A549 (cell line): ENCODE results near the gene ST6GALNAC1. TPM values are rescaled to one million over a fixed set of nuclear protein-coding genes. Genes with fewer than 3 reads are reported as not detected.

Experiments
- ATAC-seq, 2 experiments: fragments of 200-7000 bp in 1 of 2; fragments of >200 bp in 1 of 2; cut with Nextera tagmentation in 1 of 2; cut with Tn5 transposase in 1 of 2; 3 replicates each; pipeline versions ENCODE4 v1.8.0 to v1.9.1; 2018 to 2020; ENCODE audit warnings: mild to moderate bottlenecking in 1 of 2, moderate library complexity in 1 of 2
- CTCF ChIA-PET: fragments of 300-600 bp; sonication (Branson Sonifier 250); formaldehyde crosslinking; extraction: SDS; loops from one replicate; lab custom pipeline; 2021; ENCODE audit warnings: antibody characterized with exemption, inconsistent platforms; lab: Yijun Ruan, JAX
- POLR2A ChIA-PET: fragments of 350-600 bp; formaldehyde crosslinking; extraction: SDS; loops from one replicate; lab custom pipeline; 2021; ENCODE audit warnings: antibody characterized with exemption, inconsistent platforms; lab: Yijun Ruan, JAX
- DNase-seq, 2 experiments: peaks; one replicate each; pipeline versions ENCODE4 v3.0.0 to v3.0.0-alpha.2; 2011 to 2016; ENCODE audit warnings: low read depth in 1 of 2, low spot score in 1 of 2
- FAIRE-seq: peaks from 2 replicates; lab custom pipeline; 2011; peaks lifted over from hg19 to GRCh38; lab: Jason Lieb, UNC
- H3K27ac ChIP-seq, 2 experiments: fragments of >200 bp; sonication (Bioruptor Twin); formaldehyde crosslinking; 3 replicates each; pipeline ENCODE4 v1.5.1; 2016 to 2017
- H3K4me1 ChIP-seq: fragments of >200 bp; sonication (Bioruptor Twin); formaldehyde crosslinking; 3 replicates; pipeline ENCODE4 v1.6.1; 2016
- H3K4me2 ChIP-seq: fragments of >200 bp; sonication (Bioruptor Twin); formaldehyde crosslinking; 3 replicates; pipeline ENCODE4 v1.6.1; 2016
- H3K4me3 ChIP-seq: fragments of >200 bp; sonication (Bioruptor Twin); formaldehyde crosslinking; 3 replicates; pipeline ENCODE4 v1.5.1; 2016
- H3K9me3 ChIP-seq: fragments of >200 bp; sonication (Bioruptor Twin); formaldehyde crosslinking; 3 replicates; pipeline ENCODE4 v1.6.1; 2016
- CBX2 ChIP-seq: fragments of 200-600 bp; sonication (generic); IDR thresholded peaks from 2 replicates; pipeline ENCODE4 v1.6.1; 2016; ENCODE audit warnings: low read depth, mild to moderate bottlenecking, borderline replicate concordance
- CHD4 ChIP-seq: fragments of 200-600 bp; sonication (generic); IDR thresholded peaks from 2 replicates; pipeline ENCODE4 v1.6.1; 2016; ENCODE audit warnings: antibody characterized with exemption, mild to moderate bottlenecking, borderline replicate concordance
- ESRRA ChIP-seq: fragments of 150-350 bp; IDR thresholded peaks from 2 replicates; pipeline ENCODE4 v1.6.1; 2014; ENCODE audit warnings: mild to moderate bottlenecking, low read length, borderline replicate concordance
- GATA3 ChIP-seq: IDR thresholded peaks from 2 replicates; pipeline ENCODE4 v1.6.1; 2012; ENCODE audit warnings: borderline replicate concordance
- HEYL ChIP-seq: fragments of 250-450 bp; sonication (Bioruptor Pico); IDR thresholded peaks from 2 replicates; pipeline ENCODE4 v1.8.0; 2021; ENCODE audit warnings: mild to moderate bottlenecking, moderate library complexity
- KDM5A ChIP-seq: fragments of 200-600 bp; sonication (generic); IDR thresholded peaks from 2 replicates; pipeline ENCODE4 v1.6.1; 2016; ENCODE audit warnings: antibody characterized with exemption, mild to moderate bottlenecking
- MAZ ChIP-seq: fragments of 150-350 bp; IDR thresholded peaks from 2 replicates; pipeline ENCODE4 v1.6.1; 2014; ENCODE audit warnings: antibody characterized with exemption, low read depth, low read length, borderline replicate concordance
- NFE2L2 ChIP-seq: fragments of 150-350 bp; conservative IDR thresholded peaks from 2 replicates; pipeline ENCODE4 v1.6.1; 2014; ENCODE audit warnings: low read length
- PHF8 ChIP-seq: fragments of 200-600 bp; sonication (generic); IDR thresholded peaks from 2 replicates; pipeline ENCODE4 v1.6.1; 2016; ENCODE audit warnings: low read depth, mild to moderate bottlenecking, antibody characterized with exemption, moderate library complexity, borderline replicate concordance
- POLR2AphosphoS2 ChIP-seq: conservative IDR thresholded peaks from 2 replicates; pipeline ENCODE4 v1.6.1; 2012; ENCODE audit warnings: low read length, improper control_type of control experiment, inconsistent platforms
- RFX5 ChIP-seq: fragments of 450-650 bp; IDR thresholded peaks from 2 replicates; pipeline ENCODE4 v1.7.1; 2014; ENCODE audit warnings: antibody characterized with exemption, mild to moderate bottlenecking, moderate library complexity
- ZC3H11A ChIP-seq: fragments of 450-650 bp; IDR thresholded peaks from 2 replicates; pipeline ENCODE4 v1.6.1; 2014; ENCODE audit warnings: antibody characterized with exemption, mild to moderate bottlenecking
- WGBS: methylation state at CpG from one replicate; pipeline ENCODE4 v1.1.6; 2017; ENCODE audit errors: missing lambda C conversion rate; 5-methylcytosine and 5-hydroxymethylcytosine counted together
- polyA plus RNA-seq, 4 experiments: library from polyadenylated mRNA; depleted of rRNA in 3 of 4; stranded (reverse); fragments of >200 nt; fragmentation: RNase III in 1 of 4; extraction: RNeasy Plus Mini Kit Qiagen cat#74134 plus additional on column Dnase treatment in 1 of 4; gene quantifications; 2 replicates in 3 of 4; 3 replicates in 1 of 4; pipeline ENCODE4 v1.2.3, GENCODE V29; 2011 to 2017
- TF ChIP-seq, protein P1 (sequence below): fragments of 150-350 bp; IDR thresholded peaks from 2 replicates; pipeline ENCODE4 v1.6.1; 2014; ENCODE audit warnings: low read depth, mild to moderate bottlenecking, low read length
- TF ChIP-seq, protein P2 (sequence below): fragments of 250-450 bp; sonication (Bioruptor Pico); IDR thresholded peaks from 2 replicates; pipeline ENCODE4 v1.5.0; 2020; ENCODE audit warnings: low read depth, mild to moderate bottlenecking, moderate library complexity
- TF ChIP-seq, protein P3 (sequence below): fragments of 250-450 bp; sonication (Bioruptor Pico); IDR thresholded peaks from 2 replicates; pipeline ENCODE4 v1.5.0; 2021; ENCODE audit warnings: mild to moderate bottlenecking, moderate library complexity, borderline replicate concordance
- TF ChIP-seq, protein P4 (sequence below): IDR thresholded peaks from 2 replicates; pipeline ENCODE4 v1.6.1; 2012; ENCODE audit warnings: low read depth, borderline replicate concordance
- TF ChIP-seq, protein P5 (sequence below): IDR thresholded peaks from 2 replicates; pipeline ENCODE4 v1.6.1; 2012
- TF ChIP-seq, protein P6 (sequence below): IDR thresholded peaks from 2 replicates; pipeline ENCODE4 v1.6.1; 2012
- TF ChIP-seq, protein P7 (sequence below): fragments of 200-600 bp; sonication (generic); IDR thresholded peaks from 2 replicates; pipeline ENCODE4 v1.6.1; 2016; ENCODE audit warnings: antibody characterized with exemption, mild to moderate bottlenecking, moderate library complexity

ST6GALNAC1 gene
- polyA plus RNA-seq, 2 of the 4 experiments (the other 2 are of a cell fraction) = 0.27 to 0.72 TPM

DNA sequence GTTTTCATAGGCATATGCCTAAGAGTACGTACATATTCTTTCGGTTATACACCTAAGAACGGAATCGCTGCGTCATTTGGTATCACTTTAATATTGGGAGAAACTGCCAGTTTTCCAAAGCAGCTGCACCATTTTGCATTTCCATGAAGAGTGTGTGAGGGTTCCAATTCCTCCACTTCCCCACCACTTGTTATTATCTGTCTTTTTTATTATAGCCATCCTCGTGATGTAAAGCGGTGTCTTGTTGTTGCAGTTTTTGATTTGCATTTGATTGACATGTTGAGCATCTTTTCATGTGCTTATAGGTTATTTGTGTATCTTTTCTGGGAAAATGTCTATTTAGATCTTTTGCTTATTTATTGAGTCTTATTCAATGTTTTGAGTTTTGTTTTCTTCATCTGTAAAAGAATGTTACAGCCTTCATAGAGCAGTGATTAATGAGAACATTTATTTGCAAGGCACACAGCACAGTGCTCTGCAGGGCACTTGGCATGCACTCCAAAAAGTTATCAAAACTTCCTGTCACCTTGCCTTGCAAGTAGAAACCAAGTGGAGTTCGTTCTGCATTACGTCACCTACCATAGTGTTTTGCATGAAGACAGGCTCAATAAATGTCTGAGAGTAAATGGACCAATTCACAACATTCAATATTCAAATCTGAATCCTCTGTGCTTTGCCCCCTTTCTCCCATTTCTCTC, 26.6 kb upstream of the ST6GALNAC1 start:
- FAIRE-seq = no peak
- no peak overlapping the region for H3K4me3 ChIP-seq
- H3K27ac ChIP-seq = no peak overlapping the region; a peak in 1 of 6 replicates
- no peak for TF ChIP-seq PHF8
- TF ChIP-seq GATA3 = no peak
- TF ChIP-seq, protein P1, sequence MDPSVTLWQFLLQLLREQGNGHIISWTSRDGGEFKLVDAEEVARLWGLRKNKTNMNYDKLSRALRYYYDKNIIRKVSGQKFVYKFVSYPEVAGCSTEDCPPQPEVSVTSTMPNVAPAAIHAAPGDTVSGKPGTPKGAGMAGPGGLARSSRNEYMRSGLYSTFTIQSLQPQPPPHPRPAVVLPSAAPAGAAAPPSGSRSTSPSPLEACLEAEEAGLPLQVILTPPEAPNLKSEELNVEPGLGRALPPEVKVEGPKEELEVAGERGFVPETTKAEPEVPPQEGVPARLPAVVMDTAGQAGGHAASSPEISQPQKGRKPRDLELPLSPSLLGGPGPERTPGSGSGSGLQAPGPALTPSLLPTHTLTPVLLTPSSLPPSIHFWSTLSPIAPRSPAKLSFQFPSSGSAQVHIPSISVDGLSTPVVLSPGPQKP = no peak
- TF ChIP-seq POLR2AphosphoS2 = no peak
- TF ChIP-seq KDM5A = no peak
- TF ChIP-seq, protein P2, sequence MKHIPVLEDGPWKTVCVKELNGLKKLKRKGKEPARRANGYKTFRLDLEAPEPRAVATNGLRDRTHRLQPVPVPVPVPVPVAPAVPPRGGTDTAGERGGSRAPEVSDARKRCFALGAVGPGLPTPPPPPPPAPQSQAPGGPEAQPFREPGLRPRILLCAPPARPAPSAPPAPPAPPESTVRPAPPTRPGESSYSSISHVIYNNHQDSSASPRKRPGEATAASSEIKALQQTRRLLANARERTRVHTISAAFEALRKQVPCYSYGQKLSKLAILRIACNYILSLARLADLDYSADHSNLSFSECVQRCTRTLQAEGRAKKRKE (CRISPR knock-in tag) = no peak
- TF ChIP-seq, protein P3, sequence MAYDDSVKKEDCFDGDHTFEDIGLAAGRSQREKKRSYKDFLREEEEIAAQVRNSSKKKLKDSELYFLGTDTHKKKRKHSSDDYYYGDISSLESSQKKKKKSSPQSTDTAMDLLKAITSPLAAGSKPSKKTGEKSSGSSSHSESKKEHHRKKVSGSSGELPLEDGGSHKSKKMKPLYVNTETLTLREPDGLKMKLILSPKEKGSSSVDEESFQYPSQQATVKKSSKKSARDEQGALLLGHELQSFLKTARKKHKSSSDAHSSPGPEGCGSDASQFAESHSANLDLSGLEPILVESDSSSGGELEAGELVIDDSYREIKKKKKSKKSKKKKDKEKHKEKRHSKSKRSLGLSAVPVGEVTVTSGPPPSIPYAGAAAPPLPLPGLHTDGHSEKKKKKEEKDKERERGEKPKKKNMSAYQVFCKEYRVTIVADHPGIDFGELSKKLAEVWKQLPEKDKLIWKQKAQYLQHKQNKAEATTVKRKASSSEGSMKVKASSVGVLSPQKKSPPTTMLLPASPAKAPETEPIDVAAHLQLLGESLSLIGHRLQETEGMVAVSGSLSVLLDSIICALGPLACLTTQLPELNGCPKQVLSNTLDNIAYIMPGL (CRISPR knock-in tag) = no peak
- no peak for TF ChIP-seq MAZ
- TF ChIP-seq, protein P4, sequence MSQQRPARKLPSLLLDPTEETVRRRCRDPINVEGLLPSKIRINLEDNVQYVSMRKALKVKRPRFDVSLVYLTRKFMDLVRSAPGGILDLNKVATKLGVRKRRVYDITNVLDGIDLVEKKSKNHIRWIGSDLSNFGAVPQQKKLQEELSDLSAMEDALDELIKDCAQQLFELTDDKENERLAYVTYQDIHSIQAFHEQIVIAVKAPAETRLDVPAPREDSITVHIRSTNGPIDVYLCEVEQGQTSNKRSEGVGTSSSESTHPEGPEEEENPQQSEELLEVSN = no peak
- no peak for TF ChIP-seq RFX5
- TF ChIP-seq HEYL = no peak
- TF ChIP-seq, protein P5, sequence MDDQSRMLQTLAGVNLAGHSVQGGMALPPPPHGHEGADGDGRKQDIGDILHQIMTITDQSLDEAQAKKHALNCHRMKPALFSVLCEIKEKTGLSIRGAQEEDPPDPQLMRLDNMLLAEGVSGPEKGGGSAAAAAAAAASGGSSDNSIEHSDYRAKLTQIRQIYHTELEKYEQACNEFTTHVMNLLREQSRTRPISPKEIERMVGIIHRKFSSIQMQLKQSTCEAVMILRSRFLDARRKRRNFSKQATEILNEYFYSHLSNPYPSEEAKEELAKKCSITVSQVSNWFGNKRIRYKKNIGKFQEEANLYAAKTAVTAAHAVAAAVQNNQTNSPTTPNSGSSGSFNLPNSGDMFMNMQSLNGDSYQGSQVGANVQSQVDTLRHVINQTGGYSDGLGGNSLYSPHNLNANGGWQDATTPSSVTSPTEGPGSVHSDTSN = no peak
- TF ChIP-seq ESRRA = no peak
- TF ChIP-seq, protein P6, sequence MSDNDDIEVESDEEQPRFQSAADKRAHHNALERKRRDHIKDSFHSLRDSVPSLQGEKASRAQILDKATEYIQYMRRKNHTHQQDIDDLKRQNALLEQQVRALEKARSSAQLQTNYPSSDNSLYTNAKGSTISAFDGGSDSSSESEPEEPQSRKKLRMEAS = no peak
- TF ChIP-seq ZC3H11A = no peak
- no peak for TF ChIP-seq NFE2L2
- no peak for TF ChIP-seq CHD4
- TF ChIP-seq, protein P7, sequence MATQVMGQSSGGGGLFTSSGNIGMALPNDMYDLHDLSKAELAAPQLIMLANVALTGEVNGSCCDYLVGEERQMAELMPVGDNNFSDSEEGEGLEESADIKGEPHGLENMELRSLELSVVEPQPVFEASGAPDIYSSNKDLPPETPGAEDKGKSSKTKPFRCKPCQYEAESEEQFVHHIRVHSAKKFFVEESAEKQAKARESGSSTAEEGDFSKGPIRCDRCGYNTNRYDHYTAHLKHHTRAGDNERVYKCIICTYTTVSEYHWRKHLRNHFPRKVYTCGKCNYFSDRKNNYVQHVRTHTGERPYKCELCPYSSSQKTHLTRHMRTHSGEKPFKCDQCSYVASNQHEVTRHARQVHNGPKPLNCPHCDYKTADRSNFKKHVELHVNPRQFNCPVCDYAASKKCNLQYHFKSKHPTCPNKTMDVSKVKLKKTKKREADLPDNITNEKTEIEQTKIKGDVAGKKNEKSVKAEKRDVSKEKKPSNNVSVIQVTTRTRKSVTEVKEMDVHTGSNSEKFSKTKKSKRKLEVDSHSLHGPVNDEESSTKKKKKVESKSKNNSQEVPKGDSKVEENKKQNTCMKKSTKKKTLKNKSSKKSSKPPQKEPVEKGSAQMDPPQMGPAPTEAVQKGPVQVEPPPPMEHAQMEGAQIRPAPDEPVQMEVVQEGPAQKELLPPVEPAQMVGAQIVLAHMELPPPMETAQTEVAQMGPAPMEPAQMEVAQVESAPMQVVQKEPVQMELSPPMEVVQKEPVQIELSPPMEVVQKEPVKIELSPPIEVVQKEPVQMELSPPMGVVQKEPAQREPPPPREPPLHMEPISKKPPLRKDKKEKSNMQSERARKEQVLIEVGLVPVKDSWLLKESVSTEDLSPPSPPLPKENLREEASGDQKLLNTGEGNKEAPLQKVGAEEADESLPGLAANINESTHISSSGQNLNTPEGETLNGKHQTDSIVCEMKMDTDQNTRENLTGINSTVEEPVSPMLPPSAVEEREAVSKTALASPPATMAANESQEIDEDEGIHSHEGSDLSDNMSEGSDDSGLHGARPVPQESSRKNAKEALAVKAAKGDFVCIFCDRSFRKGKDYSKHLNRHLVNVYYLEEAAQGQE = no peak
- no peak for TF ChIP-seq CBX2
- TF ChIP-seq, all 56 proteins: peak for 0
- H3K4me1 ChIP-seq = peaks cover 15% of the 10 kb centered on the region
- H3K9me3 ChIP-seq = no peaks in the 10 kb centered on the region
- POLR2A ChIA-PET = interaction anchor here (1.6 kb wide), 1 partner anchor 46 kb away, joined by 12 read pairs; no protein-coding TSS in a partner anchor
- CTCF ChIA-PET = interaction anchor here (0.8 to 14.0 kb wide), 8 partner anchors 7 to 386 kb away, joined by 3 to 123 read pairs (median 6); partner anchors contain the start of gene MXRA7
- ATAC-seq (no peak), DNase-seq (no peak)
- no peak overlapping the region for H3K4me2 ChIP-seq
- WGBS = 91% methylated on average over 9 of the region's 9 CpGs
